OCI-LY7 (cell line): Measurements from ENCODE around the gene PGA5.
"Not testable (repeated sequence)": the region's sequence is repeated elsewhere in the genome, so short reads cannot be mapped to it uniquely, and the experiment has no call there.

Source experiments
- CTCF ChIP-seq: fragments of 200-600 bp; sonication (generic); conservative IDR thresholded peaks from 2 replicates; pipeline ENCODE4 v1.5.1; 2014; ENCODE audit warnings: mild to moderate bottlenecking, antibody characterized with exemption, low read length, moderate library complexity, mixed read lengths
- EZH2phosphoT487 ChIP-seq: fragments of 200-600 bp; sonication (generic); IDR thresholded peaks from 2 replicates; pipeline ENCODE4 v1.6.1; 2018; ENCODE audit warnings: low read depth, borderline replicate concordance, mild to moderate bottlenecking, mixed run types, antibody characterized with exemption, low read length, moderate library complexity, mixed read lengths

- TF ChIP-seq CTCF, EZH2phosphoT487: not testable (repeated sequence)
These were observed 8.3 kb upstream of the PGA5 start for GRCh38 chr11:61232548-61233145.
